ENCODE results near the gene RPGRIP1L. TPM values are rescaled to one million over a fixed set of nuclear protein-coding genes. Genes with fewer than 3 reads are reported as not detected.

Gene RPGRIP1L
- total RNA-seq: 7.7 and 15.3 TPM in 2 replicates

DNA sequence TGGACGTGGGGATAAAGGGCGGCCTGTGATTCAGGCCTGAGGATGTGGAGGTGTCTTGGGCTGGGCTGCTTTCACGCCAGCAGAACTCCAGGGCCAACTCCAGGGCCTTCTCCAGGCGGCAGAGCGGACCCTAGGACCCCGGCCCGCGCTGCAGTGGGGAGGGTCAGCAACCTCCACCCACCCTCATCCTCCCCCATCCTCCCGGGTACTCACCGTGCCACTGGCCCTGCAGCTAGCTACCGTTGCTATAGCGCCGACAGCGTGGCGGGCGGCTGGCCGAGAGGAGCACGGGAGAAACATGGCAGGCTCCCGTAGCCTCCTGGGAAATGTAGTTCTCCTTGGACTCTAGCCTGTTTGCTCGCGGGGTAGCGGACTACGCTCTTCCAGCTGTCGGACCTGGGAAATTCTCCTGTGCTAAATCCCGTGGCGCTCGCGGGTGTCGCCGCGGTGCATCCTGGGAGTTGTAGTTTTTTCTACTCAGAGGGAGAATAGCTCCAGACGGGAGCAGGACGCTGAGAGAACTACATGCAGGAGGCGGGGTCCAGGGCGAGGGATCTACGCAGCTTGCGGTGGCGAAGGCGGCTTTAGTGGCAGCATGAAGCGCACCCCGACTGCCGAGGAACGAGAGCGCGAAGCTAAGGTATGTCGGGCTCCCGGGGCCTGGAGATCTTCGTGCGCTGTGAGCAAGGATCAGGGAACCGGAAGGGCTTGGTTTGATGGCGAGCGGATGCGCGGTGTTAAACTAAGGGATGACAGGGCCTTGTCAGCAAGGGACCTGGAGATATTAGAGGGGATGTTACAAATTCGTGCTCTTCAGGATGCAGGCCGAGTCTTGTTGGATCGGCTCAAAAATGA, at the start of gene RPGRIP1L, which contains the start of gene FTO:
Gene RPGRIP1L (minus strand): TSS at position 270 of the 855 bp plus-strand sequence. CDS start 3,136 bp downstream, outside the sequence.
Gene FTO (plus strand): TSS at position 567 of the 855 bp plus-strand sequence.
- no peaks in the 10 kb centered on the region for H3K27me3 ChIP-seq (ENCODE audit: control insufficient read depth, insufficient read depth, low read length)
- peak; percentile 95 for DNase-seq (ENCODE audit: low read depth)
- peak within 1 kb of the TSS; percentile 86 for H3K4me3 ChIP-seq (ENCODE audit: low read depth, low read length)
- no peak for TF ChIP-seq CTCF (IDR thresholded peaks at IDR 0.05; ENCODE audit: insufficient read depth, low read length, poor library complexity, severe bottlenecking)
- no peaks in the 10 kb centered on the region for H3K36me3 ChIP-seq (ENCODE audit: control insufficient read depth, insufficient read depth, low read length)

GRCh38 chr16:53753431-53753830, 49.8 kb upstream of the RPGRIP1L start:
- Histone ChIP-seq H3K4me3 (ENCODE audit: low read depth, low read length) (no peak overlapping the region), H3K36me3 (ENCODE audit: control insufficient read depth, insufficient read depth, low read length) (no peaks in the 10 kb centered on the region), H3K27me3 (ENCODE audit: control insufficient read depth, insufficient read depth, low read length) (no peaks in the 10 kb centered on the region)
- TF ChIP-seq CTCF (IDR thresholded peaks at IDR 0.05; ENCODE audit: insufficient read depth, low read length, poor library complexity, severe bottlenecking): no peak
- DNase-seq (ENCODE audit: low read depth): no peak

GRCh38 chr16:53752560-53752959, 48.9 kb upstream of the RPGRIP1L start:
- H3K36me3 ChIP-seq (ENCODE audit: control insufficient read depth, insufficient read depth, low read length): no peaks in the 10 kb centered on the region
- no peak for TF ChIP-seq CTCF (IDR thresholded peaks at IDR 0.05; ENCODE audit: insufficient read depth, low read length, poor library complexity, severe bottlenecking)
- H3K27me3 ChIP-seq (ENCODE audit: control insufficient read depth, insufficient read depth, low read length): no peaks in the 10 kb centered on the region
- no peak for DNase-seq (ENCODE audit: low read depth)
- no peak overlapping the region for H3K4me3 ChIP-seq (ENCODE audit: low read depth, low read length)

- H3K36me3 ChIP-seq (ENCODE audit: control insufficient read depth, insufficient read depth, low read length): no peaks in the 10 kb centered on the region
- DNase-seq (ENCODE audit: low read depth): no peak
- TF ChIP-seq CTCF (IDR thresholded peaks at IDR 0.05; ENCODE audit: insufficient read depth, low read length, poor library complexity, severe bottlenecking): peak; percentile 31
- no peak overlapping the region for H3K4me3 ChIP-seq (ENCODE audit: low read depth, low read length)
- no peaks in the 10 kb centered on the region for H3K27me3 ChIP-seq (ENCODE audit: control insufficient read depth, insufficient read depth, low read length)
Measured at GRCh38 chr16:53745753-53746266, 42.2 kb upstream of the RPGRIP1L start.

GRCh38 chr16:53745086-53745485, 41.4 kb upstream of the RPGRIP1L start:
- Histone ChIP-seq H3K36me3 (ENCODE audit: control insufficient read depth, insufficient read depth, low read length) (no peaks in the 10 kb centered on the region), H3K27me3 (ENCODE audit: control insufficient read depth, insufficient read depth, low read length) (no peaks in the 10 kb centered on the region), H3K4me3 (ENCODE audit: low read depth, low read length) (no peak overlapping the region)
- no peak for TF ChIP-seq CTCF (IDR thresholded peaks at IDR 0.05; ENCODE audit: insufficient read depth, low read length, poor library complexity, severe bottlenecking)
- DNase-seq (ENCODE audit: low read depth): no peak
